NCI-H2171 (cell line): Measurements from ENCODE around the gene OBI1.

Experiments
- DNase-seq: peaks from one replicate; lab custom pipeline; 2025; lab: John Stamatoyannopoulos, UW

OBI1 gene

GRCh38 chr13:78587395-78587794 lies 71.6 kb downstream of the OBI1 start:
- DNase-seq = no peak

- no peak for DNase-seq
Observed at GRCh38 chr13:78586706-78587105, 72.2 kb downstream of the OBI1 start.

- no peak for DNase-seq
Observed at GRCh38 chr13:78576261-78576660, 82.7 kb downstream of the OBI1 start.

GRCh38 chr13:78572459-78572858 lies 86.5 kb downstream of the OBI1 start:
- DNase-seq = no peak

GRCh38 chr13:78569029-78569428 lies 89.9 kb downstream of the OBI1 start:
- no peak for DNase-seq

- DNase-seq = no peak
Observed at GRCh38 chr13:78566631-78567030, 92.3 kb downstream of the OBI1 start.
